Body of pancreas (tissue), 4 donors: ENCODE measurements around the gene ERCC6L2.

Experiments
- POLR2A ChIP-seq, 3 donors: fragments of 450-650 bp; IDR thresholded peaks; one replicate each; pipeline ENCODE4 v1.6.1; 2016; ENCODE audit warnings: antibody characterized with exemption in 3 of 3, mild to moderate bottlenecking in 2 of 3
- TF ChIP-seq, protein P1 (sequence below), 7 experiments: fragments of 450-650 bp in 4 of 7; fragments of 200-600 bp in 3 of 7; sonication (generic) in 3 of 7; IDR thresholded peaks; one replicate each; pipeline ENCODE4 v1.5.1; 2016 to 2019; ENCODE audit warnings: antibody characterized with exemption in 7 of 7

DNA sequence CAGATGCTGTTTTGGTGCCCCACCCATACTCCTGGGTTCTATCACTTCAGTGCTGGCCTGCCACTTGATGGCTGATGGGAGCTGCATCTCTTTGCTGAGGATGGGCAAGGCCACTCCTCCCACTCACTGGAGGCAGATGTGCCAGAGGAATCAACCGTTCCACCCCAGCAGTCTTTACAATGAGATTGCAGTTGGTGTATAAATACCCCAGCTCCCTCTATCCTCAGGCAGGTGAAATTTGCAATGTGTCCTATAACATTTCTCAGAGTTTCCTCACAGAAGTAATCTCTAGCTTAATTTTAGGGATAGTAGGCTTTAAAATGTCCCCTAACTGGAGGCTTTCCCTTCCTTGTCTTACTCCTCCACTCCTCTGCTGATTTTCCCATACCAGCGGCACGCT, 36.5 kb upstream of the ERCC6L2 start:
- TF ChIP-seq, protein P1, sequence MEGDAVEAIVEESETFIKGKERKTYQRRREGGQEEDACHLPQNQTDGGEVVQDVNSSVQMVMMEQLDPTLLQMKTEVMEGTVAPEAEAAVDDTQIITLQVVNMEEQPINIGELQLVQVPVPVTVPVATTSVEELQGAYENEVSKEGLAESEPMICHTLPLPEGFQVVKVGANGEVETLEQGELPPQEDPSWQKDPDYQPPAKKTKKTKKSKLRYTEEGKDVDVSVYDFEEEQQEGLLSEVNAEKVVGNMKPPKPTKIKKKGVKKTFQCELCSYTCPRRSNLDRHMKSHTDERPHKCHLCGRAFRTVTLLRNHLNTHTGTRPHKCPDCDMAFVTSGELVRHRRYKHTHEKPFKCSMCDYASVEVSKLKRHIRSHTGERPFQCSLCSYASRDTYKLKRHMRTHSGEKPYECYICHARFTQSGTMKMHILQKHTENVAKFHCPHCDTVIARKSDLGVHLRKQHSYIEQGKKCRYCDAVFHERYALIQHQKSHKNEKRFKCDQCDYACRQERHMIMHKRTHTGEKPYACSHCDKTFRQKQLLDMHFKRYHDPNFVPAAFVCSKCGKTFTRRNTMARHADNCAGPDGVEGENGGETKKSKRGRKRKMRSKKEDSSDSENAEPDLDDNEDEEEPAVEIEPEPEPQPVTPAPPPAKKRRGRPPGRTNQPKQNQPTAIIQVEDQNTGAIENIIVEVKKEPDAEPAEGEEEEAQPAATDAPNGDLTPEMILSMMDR (IDR thresholded peaks at IDR 0.05): no peak
- no peak for TF ChIP-seq POLR2A (IDR thresholded peaks at IDR 0.05)
